NT2/D1 (cell line): Measurements from ENCODE around the gene TSPOAP1.

Experiments
- DNase-seq: peaks from one replicate; pipeline ENCODE4 v3.0.0-alpha.2; 2011; ENCODE audit warnings: low read depth, low spot score
- H3K27me3 ChIP-seq: 2 replicates; pipeline ENCODE4 v1.6.0; 2011; ENCODE audit warnings: mild to moderate bottlenecking; ENCODE audit not compliant: insufficient read length, insufficient read depth
- H3K36me3 ChIP-seq: 2 replicates; pipeline ENCODE4 v1.6.1; 2011; ENCODE audit warnings: mild to moderate bottlenecking, low read length, mixed read lengths; ENCODE audit not compliant: insufficient read depth, insufficient read length
- H3K4me1 ChIP-seq: 2 replicates; pipeline ENCODE4 v1.5.1; 2011; ENCODE audit not compliant: insufficient read depth, insufficient read length
- H3K4me3 ChIP-seq: 2 replicates; pipeline ENCODE4 v1.5.1; 2011; ENCODE audit warnings: low read depth; ENCODE audit not compliant: insufficient read length
- H3K9ac ChIP-seq: 2 replicates; pipeline ENCODE4 v1.6.0; 2011; ENCODE audit warnings: low read depth; ENCODE audit not compliant: insufficient read length
- H3K9me3 ChIP-seq: 2 replicates; pipeline ENCODE4 v1.5.1; 2011; ENCODE audit warnings: mild to moderate bottlenecking, low read length; ENCODE audit not compliant: insufficient read depth
- SUZ12 ChIP-seq: IDR thresholded peaks from 2 replicates; pipeline ENCODE4 v1.6.1; 2011; ENCODE audit not compliant: insufficient read length, insufficient read depth; ENCODE audit errors: extremely low read depth
- YY1 ChIP-seq: IDR thresholded peaks from 2 replicates; pipeline ENCODE4 v1.6.1; 2011; ENCODE audit not compliant: insufficient read length, insufficient read depth
- ZNF274 ChIP-seq: IDR thresholded peaks from 2 replicates; pipeline ENCODE4 v1.6.1; 2011; ENCODE audit warnings: mild to moderate bottlenecking, low read depth, low read length

TSPOAP1 gene

DNA sequence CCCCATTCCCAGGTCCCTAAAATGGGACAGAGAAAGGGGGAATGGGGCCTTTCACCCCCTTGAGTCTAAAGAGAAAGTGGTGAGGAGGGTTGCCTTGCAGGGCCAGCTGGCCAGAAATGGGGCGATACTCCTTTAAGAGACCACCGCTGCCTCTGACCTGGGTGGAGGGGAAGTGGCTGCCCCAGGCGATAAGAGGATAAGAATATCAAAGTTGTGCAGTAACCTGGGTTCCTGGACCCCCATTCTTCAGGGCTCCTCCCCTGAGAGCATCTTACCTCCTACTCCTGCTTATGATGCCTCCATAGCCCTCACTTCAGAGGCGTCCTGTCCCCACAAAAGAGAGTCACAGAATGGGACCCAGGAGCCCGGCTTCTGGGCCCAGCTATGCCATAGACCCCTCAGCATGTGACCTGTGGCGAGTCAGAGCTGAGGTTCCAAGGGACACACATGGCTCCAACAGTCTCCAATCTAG is 5.2 kb upstream of the TSPOAP1 start:
- Histone ChIP-seq H3K9me3 (no peaks in the 10 kb centered on the region), H3K9ac (no peak overlapping the region), H3K27me3 (no peaks in the 10 kb centered on the region), H3K4me1 (peaks cover 30% of the 10 kb centered on the region), H3K4me3 (no peak overlapping the region), H3K36me3 (no peaks in the 10 kb centered on the region)
- DNase-seq: no peak
- TF ChIP-seq SUZ12: no peak
- TF ChIP-seq ZNF274: no peak
- TF ChIP-seq YY1: no peak

DNA sequence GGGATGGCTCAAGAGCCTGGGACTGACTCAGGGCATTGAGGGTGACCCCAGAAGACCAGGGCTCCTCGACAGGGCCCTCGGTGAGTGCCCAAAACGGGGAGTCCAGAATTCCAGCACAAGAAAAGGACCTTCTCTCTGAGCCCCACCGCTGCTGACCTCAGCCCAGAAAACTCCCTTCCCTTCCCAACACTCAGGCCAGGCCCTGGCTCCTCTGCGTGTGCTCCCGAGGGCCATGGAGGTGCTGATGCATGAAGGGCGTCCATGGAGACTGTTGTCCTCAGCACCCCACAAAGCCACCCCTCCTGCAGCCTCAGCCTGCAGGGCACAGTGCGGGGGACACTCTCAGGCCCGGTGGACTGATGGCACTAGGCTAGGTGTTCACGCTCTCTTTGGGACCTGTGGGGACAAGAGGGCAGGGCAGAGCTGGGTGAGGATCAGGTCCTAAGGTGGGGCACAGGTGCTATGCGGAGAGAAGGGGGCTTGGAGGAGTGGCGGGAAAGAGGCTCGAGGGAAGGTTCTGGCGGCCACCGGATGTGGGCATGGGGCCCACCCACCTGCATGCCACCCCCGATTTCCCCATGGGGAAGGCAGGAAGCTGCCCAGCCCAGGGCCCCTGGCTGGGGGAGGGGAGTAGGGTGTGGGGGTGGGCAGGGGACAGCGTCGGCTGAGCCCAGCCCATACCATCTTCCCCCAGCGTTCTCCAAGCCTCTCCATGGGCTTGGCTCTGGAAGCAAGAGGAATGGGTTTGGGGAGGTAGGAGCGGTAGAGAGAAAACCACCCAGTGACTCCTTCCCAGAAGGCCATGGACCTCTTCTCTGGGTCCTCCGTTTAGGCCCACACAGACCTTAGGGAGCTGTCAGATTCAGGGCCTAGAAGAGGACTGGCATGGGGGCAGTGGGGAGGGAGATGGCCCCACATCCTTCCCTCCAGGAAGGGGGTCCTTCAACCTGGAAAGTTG is 4.5 kb upstream of the TSPOAP1 start:
- Histone ChIP-seq H3K27me3 (no peaks in the 10 kb centered on the region), H3K36me3 (no peaks in the 10 kb centered on the region), H3K9ac (no peak overlapping the region), H3K4me1 (peaks cover 31% of the 10 kb centered on the region), H3K9me3 (no peaks in the 10 kb centered on the region), H3K4me3 (no peak overlapping the region)
- DNase-seq: no peak
- no peak for TF ChIP-seq ZNF274
- no peak for TF ChIP-seq YY1
- TF ChIP-seq SUZ12: no peak

DNA sequence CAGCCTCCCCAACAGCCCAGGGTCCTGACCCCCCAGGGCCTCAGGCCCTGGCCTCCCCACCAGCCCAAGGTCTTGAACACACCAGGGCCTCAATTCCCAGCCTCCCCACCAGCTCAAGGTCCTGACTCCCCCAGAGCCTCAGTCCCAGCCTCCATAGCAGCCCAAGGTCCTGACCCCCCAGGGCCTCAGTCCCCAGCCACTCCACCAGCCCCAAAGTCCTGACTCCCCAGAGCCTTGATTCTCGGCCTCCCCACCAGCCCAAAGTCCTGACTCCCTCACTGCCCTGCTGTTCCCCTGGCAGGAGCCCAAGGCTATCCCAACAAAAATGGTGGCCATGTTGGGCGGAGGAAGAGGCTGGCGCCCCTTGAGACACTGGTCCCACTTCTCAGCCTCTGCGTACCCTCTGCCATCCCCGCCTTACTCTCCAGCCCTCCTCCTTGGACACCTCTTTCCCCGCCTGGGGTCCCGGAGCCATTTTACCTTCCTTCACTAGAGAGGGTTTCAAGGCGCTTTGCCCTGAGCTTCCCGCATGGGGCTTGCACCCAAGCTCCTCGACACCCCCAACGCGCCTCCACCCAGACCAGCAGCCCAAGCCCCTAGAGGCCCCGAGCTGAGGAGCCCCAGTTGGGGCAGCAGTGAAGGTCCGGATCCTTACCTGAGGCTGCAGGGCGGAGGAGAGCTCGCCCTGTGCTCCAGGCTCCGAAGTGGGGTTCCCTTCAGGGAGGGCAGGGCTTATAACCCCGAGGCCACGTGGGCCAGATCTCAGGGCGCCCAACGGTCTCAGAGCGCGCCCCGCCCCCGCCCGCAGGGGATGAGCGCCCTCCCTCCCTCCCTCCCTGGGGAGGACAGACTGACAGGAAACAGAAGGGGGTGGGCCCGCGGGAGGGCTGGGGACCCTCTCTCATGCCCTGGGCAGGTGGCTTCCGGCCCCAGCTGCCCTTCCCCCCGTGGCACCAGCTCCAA is 3.5 kb upstream of the TSPOAP1 start:
- H3K27me3 ChIP-seq: no peaks in the 10 kb centered on the region
- H3K36me3 ChIP-seq: no peaks in the 10 kb centered on the region
- H3K4me3 ChIP-seq: no peak overlapping the region
- DNase-seq: no peak
- no peak for TF ChIP-seq ZNF274
- no peak for TF ChIP-seq SUZ12
- H3K4me1 ChIP-seq: peaks cover 26% of the 10 kb centered on the region
- H3K9ac ChIP-seq: no peak overlapping the region
- H3K9me3 ChIP-seq: no peaks in the 10 kb centered on the region

DNA sequence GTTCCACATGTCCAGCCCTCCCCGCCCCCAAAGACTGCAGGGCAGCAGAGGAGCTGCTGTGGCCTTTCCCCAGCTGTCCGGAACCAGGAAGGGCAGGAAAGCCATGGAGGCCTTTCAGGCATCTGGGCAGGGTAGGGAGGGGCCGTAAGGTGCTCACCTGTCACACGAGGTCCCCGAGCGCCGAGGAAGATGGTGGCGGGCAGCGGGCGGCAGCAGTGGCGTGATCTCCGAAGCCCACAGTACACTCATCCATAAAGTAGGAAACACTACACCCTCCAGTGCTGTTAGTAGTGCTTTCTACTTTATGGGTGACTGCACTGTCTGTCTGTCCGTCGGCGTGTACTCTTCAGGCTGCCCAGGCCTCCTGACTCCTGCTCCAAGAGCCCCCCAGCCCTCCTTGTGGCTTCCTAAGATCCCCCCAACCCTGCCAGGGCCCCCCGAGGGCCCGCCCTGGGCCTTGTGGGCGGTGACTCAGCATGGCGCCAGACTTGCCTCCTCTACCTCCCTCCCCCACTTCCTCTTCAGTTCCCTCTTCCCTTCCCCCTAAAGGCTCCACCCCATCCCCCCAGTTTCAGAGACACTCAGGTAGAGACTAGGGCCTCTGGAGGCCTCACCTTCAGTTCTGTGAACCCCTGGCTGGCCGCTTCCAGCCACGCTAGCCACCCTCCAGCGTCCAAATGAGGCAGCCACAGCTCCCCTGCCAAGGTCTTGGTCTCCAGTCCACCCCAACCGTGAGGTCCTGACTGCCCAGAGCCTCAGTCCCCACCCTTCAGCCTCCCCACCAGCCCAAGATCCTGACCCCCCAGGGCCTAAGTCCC is 2.6 kb upstream of the TSPOAP1 start:
- Histone ChIP-seq H3K27me3 (no peaks in the 10 kb centered on the region), H3K9ac (no peak overlapping the region), H3K36me3 (no peaks in the 10 kb centered on the region), H3K9me3 (no peaks in the 10 kb centered on the region), H3K4me1 (peaks cover 22% of the 10 kb centered on the region), H3K4me3 (no peak overlapping the region)
- DNase-seq: no peak
- no peak for TF ChIP-seq ZNF274

DNA sequence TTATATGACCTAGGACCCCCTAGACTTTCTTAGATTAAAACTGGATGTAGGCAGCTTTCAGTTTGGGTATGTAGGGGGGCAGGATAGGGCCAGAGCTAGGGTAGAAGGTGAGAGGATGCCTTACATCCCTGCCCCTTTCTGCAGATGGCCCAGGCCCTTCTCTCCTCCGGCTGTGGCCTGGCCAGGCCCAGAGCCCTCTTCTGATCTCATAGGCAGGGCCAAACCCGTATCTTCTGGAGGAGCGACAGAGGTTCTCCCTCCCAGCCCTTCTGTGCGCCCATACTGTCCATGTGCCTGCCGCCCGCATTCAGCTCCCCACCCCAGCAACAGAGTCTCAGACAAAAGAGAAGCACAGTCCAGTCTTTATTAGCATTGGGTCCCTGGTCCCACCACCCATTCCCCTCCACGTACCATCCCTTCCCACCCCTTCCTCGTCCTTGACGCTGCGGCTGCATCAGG is 2.0 kb upstream of the TSPOAP1 start:
- Histone ChIP-seq H3K9ac (no peak overlapping the region), H3K4me3 (no peak overlapping the region), H3K4me1 (peaks cover 20% of the 10 kb centered on the region), H3K9me3 (no peaks in the 10 kb centered on the region), H3K27me3 (no peaks in the 10 kb centered on the region), H3K36me3 (no peaks in the 10 kb centered on the region)
- no peak for DNase-seq
- TF ChIP-seq YY1 (no peak), SUZ12 (no peak), ZNF274 (no peak)

DNA sequence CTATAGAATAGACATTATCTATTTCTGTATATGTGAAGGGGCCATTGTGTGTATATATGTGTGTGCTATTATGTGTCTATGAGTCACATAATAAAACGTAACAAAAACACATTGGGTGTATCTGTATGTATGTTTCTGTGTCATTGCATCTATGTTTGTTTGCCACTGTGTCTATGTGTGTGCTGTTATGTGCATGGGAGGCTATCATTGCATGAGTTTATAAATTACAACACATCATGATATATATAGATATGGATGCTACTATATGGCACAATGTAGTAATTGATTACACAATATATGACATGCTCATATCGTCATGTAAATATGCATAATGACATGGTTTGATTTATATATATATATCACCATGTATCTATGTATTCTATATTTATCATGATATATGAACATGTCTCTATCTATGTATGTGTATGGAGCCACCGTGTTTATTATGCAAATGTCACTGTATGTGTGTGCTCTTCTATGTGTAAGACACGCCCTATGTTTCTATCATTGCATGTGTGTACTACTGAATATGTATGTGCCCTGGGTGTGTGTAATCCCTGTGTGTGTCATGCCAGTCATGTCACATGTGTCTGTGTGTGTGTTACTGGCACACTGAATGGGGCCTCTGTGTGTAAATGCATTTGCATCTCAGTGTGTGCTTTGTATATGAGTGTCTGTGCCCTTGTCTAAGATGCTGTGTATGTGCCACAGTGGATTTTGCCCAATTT is 1.4 kb upstream of the TSPOAP1 start:
- no peaks in the 10 kb centered on the region for H3K36me3 ChIP-seq
- H3K4me3 ChIP-seq: no peak overlapping the region
- H3K9me3 ChIP-seq: no peaks in the 10 kb centered on the region
- no peak for DNase-seq
- TF ChIP-seq SUZ12 (no peak), ZNF274 (no peak), YY1 (no peak)
- peaks cover 26% of the 10 kb centered on the region for H3K4me1 ChIP-seq
- no peaks in the 10 kb centered on the region for H3K27me3 ChIP-seq
- no peak overlapping the region for H3K9ac ChIP-seq
